Measurements from ENCODE around the gene ANKRD34C. TPM values are rescaled to one million over a fixed set of nuclear protein-coding genes. Genes with fewer than 3 reads are reported as not detected.

ANKRD34C gene
- total RNA-seq, 2 experiments from 2014 or later: not detected

GRCh38 chr15:79294075-79294474 lies 11.6 kb downstream of the ANKRD34C start:
- Mint-ChIP-seq H3K36me3 (no peaks in the 10 kb centered on the region), H3K27me3 (peaks cover 19% of the 10 kb centered on the region), H3K9me3 (ENCODE audit: low read depth) (no peaks in the 10 kb centered on the region), H3K4me1 (peaks cover 2% of the 10 kb centered on the region), H3K27ac (no peak overlapping the region), H3K4me3 (no peak overlapping the region)
- ATAC-seq (no peak), DNase-seq (no peak)
- CTCF ChIA-PET: no interaction called here

- Mint-ChIP-seq H3K27me3 (peaks cover 33% of the 10 kb centered on the region), H3K36me3 (no peaks in the 10 kb centered on the region), H3K27ac (no peak overlapping the region), H3K9me3 (ENCODE audit: low read depth) (no peaks in the 10 kb centered on the region), H3K4me3 (no peak overlapping the region), H3K4me1 (no peaks in the 10 kb centered on the region)
- DNase-seq: no peak
- no peak for ATAC-seq
- CTCF ChIA-PET: no interaction called here
Measured at GRCh38 chr15:79296583-79296982, 14.1 kb downstream of the ANKRD34C start.

GRCh38 chr15:79299126-79299840 lies 16.8 kb downstream of the ANKRD34C start:
- Mint-ChIP-seq H3K27ac (no peak overlapping the region), H3K4me1 (no peaks in the 10 kb centered on the region), H3K9me3 (ENCODE audit: low read depth) (no peaks in the 10 kb centered on the region), H3K27me3 (peaks cover 53% of the 10 kb centered on the region), H3K4me3 (no peak overlapping the region), H3K36me3 (no peaks in the 10 kb centered on the region)
- no peak for DNase-seq
- no peak for ATAC-seq
- CTCF ChIA-PET: interaction anchor here (1.1 kb wide), 1 partner anchor 82 kb away, joined by 3 read pairs; no protein-coding TSS in a partner anchor

- no peak overlapping the region for H3K27ac Mint-ChIP-seq
- no peak overlapping the region for H3K4me3 Mint-ChIP-seq
- no peak for ATAC-seq
- H3K36me3 Mint-ChIP-seq: no peaks in the 10 kb centered on the region
- peaks cover 59% of the 10 kb centered on the region for H3K27me3 Mint-ChIP-seq
- no peak for DNase-seq
- no peaks in the 10 kb centered on the region for H3K9me3 Mint-ChIP-seq (ENCODE audit: low read depth)
- no peaks in the 10 kb centered on the region for H3K4me1 Mint-ChIP-seq
- CTCF ChIA-PET: no interaction called here
Measured at GRCh38 chr15:79299841-79300235, 17.3 kb downstream of the ANKRD34C start.

- peaks cover 68% of the 10 kb centered on the region for H3K27me3 Mint-ChIP-seq
Measured at GRCh38 chr15:79307251-79307650, 24.7 kb downstream of the ANKRD34C start.

GRCh38 chr15:79308874-79309273 lies 26.4 kb downstream of the ANKRD34C start:
- Mint-ChIP-seq H3K27me3 (peaks cover 57% of the 10 kb centered on the region), H3K36me3 (peaks cover 11% of the 10 kb centered on the region), H3K4me3 (no peak overlapping the region), H3K4me1 (peaks cover 23% of the 10 kb centered on the region), H3K27ac (no peak overlapping the region), H3K9me3 (ENCODE audit: low read depth) (no peaks in the 10 kb centered on the region)
- ATAC-seq (no peak), DNase-seq (no peak)
- CTCF ChIA-PET: interaction anchor here (1.2 kb wide), 1 partner anchor 545 kb away, joined by 3 read pairs; no protein-coding TSS in a partner anchor

More at GRCh38 chr15:79307251-79307650, 24.7 kb downstream of the ANKRD34C start:
- no peak for ATAC-seq
- H3K27ac Mint-ChIP-seq: no peak overlapping the region
- H3K36me3 Mint-ChIP-seq: peaks cover 2% of the 10 kb centered on the region
- H3K4me1 Mint-ChIP-seq: peaks cover 7% of the 10 kb centered on the region
- CTCF ChIA-PET: no interaction called here
- H3K9me3 Mint-ChIP-seq (ENCODE audit: low read depth): no peaks in the 10 kb centered on the region
- H3K4me3 Mint-ChIP-seq: no peak overlapping the region
- DNase-seq: no peak

- DNase-seq (no peak), ATAC-seq (peak; percentile 61)
- peaks cover 26% of the 10 kb centered on the region for H3K36me3 Mint-ChIP-seq
- CTCF ChIA-PET: interaction anchor here (0.5 to 2.2 kb wide), 7 partner anchors 8 to 543 kb away, joined by 3 to 10 read pairs (median 3); no protein-coding TSS in a partner anchor
- peak overlapping the region; percentile 39 for H3K27ac Mint-ChIP-seq
- no peaks in the 10 kb centered on the region for H3K9me3 Mint-ChIP-seq (ENCODE audit: low read depth)
- H3K27me3 Mint-ChIP-seq: peaks cover 43% of the 10 kb centered on the region
- peaks cover 25% of the 10 kb centered on the region for H3K4me1 Mint-ChIP-seq
- peak overlapping the region; percentile 84 for H3K4me3 Mint-ChIP-seq
Measured at GRCh38 chr15:79310612-79310984, 28.1 kb downstream of the ANKRD34C start.

- Mint-ChIP-seq H3K36me3 (peaks cover 26% of the 10 kb centered on the region), H3K27ac (peak within 1 kb of the TSS; percentile 75), H3K4me3 (peak within 1 kb of the TSS; percentile 84), H3K4me1 (peaks cover 25% of the 10 kb centered on the region), H3K27me3 (peaks cover 36% of the 10 kb centered on the region), H3K9me3 (ENCODE audit: low read depth) (no peaks in the 10 kb centered on the region)
- DNase-seq (peak; percentile 89), ATAC-seq (peak; percentile 98)
- CTCF ChIA-PET: interaction anchor here (0.5 to 2.2 kb wide), 7 partner anchors 9 to 543 kb away, joined by 3 to 10 read pairs (median 3); no protein-coding TSS in a partner anchor
Measured at GRCh38 chr15:79310985-79311900, 28.7 kb downstream of the ANKRD34C start, which contains the start of gene TMED3. Gene TMED3, plus strand, starts transcription at chr15:79311112. Its CDS starts 138 bp downstream, at chr15:79311250.

- no peaks in the 10 kb centered on the region for H3K9me3 Mint-ChIP-seq (ENCODE audit: low read depth)
- ATAC-seq: no peak
Measured at GRCh38 chr15:79311901-79312553, 29.5 kb downstream of the ANKRD34C start.

GRCh38 chr15:79314186-79314585 lies 31.7 kb downstream of the ANKRD34C start:
- Mint-ChIP-seq H3K4me3 (no peak overlapping the region), H3K36me3 (peaks cover 51% of the 10 kb centered on the region)

More at GRCh38 chr15:79311901-79312553, 29.5 kb downstream of the ANKRD34C start:
- DNase-seq: no peak
- peak overlapping the region; percentile 75 for H3K27ac Mint-ChIP-seq
- CTCF ChIA-PET: interaction anchor here (1.1 to 2.2 kb wide), 2 partner anchors 69 to 542 kb away, joined by 3 to 10 read pairs; no protein-coding TSS in a partner anchor
- H3K27me3 Mint-ChIP-seq: peaks cover 34% of the 10 kb centered on the region
- H3K36me3 Mint-ChIP-seq: peaks cover 32% of the 10 kb centered on the region
- H3K4me1 Mint-ChIP-seq: peaks cover 25% of the 10 kb centered on the region
- peak overlapping the region; percentile 84 for H3K4me3 Mint-ChIP-seq

GRCh38 chr15:79314811-79315210 lies 32.3 kb downstream of the ANKRD34C start:
- DNase-seq: no peak
- no peak for ATAC-seq
- Mint-ChIP-seq H3K9me3 (ENCODE audit: low read depth) (no peaks in the 10 kb centered on the region), H3K27me3 (peaks cover 8% of the 10 kb centered on the region), H3K4me1 (peaks cover 41% of the 10 kb centered on the region), H3K4me3 (no peak overlapping the region), H3K27ac (no peak overlapping the region), H3K36me3 (peaks cover 56% of the 10 kb centered on the region)
- CTCF ChIA-PET: no interaction called here

More at GRCh38 chr15:79314186-79314585, 31.7 kb downstream of the ANKRD34C start:
- ATAC-seq (no peak), DNase-seq (no peak)
- CTCF ChIA-PET: no interaction called here
- no peaks in the 10 kb centered on the region for H3K9me3 Mint-ChIP-seq (ENCODE audit: low read depth)
- peaks cover 14% of the 10 kb centered on the region for H3K27me3 Mint-ChIP-seq
- peaks cover 36% of the 10 kb centered on the region for H3K4me1 Mint-ChIP-seq
- no peak overlapping the region for H3K27ac Mint-ChIP-seq

- Mint-ChIP-seq H3K36me3 (peaks cover 56% of the 10 kb centered on the region), H3K9me3 (ENCODE audit: low read depth) (no peaks in the 10 kb centered on the region), H3K4me3 (no peak overlapping the region), H3K27me3 (no peaks in the 10 kb centered on the region), H3K27ac (no peak overlapping the region), H3K4me1 (peaks cover 43% of the 10 kb centered on the region)
- ATAC-seq: no peak
- CTCF ChIA-PET: no interaction called here
- DNase-seq: no peak
Measured at GRCh38 chr15:79315623-79316328, 33.3 kb downstream of the ANKRD34C start.

Data from activated CD8-positive, alpha-beta memory T cell treated with anti-CD3 and anti-CD28 coated beads, Interleukin-2, amount 10 ng/mL, durations not matched to agents 7 days and 5 days (primary cell).